Fibroblast of the conjunctiva (primary cell): ENCODE results near the gene HMGXB3.

Experiments used
- DNase-seq: peaks from one replicate; pipeline ENCODE4 v3.0.0-alpha.2; 2010; ENCODE audit warnings: low read depth

The HMGXB3 gene

DNA sequence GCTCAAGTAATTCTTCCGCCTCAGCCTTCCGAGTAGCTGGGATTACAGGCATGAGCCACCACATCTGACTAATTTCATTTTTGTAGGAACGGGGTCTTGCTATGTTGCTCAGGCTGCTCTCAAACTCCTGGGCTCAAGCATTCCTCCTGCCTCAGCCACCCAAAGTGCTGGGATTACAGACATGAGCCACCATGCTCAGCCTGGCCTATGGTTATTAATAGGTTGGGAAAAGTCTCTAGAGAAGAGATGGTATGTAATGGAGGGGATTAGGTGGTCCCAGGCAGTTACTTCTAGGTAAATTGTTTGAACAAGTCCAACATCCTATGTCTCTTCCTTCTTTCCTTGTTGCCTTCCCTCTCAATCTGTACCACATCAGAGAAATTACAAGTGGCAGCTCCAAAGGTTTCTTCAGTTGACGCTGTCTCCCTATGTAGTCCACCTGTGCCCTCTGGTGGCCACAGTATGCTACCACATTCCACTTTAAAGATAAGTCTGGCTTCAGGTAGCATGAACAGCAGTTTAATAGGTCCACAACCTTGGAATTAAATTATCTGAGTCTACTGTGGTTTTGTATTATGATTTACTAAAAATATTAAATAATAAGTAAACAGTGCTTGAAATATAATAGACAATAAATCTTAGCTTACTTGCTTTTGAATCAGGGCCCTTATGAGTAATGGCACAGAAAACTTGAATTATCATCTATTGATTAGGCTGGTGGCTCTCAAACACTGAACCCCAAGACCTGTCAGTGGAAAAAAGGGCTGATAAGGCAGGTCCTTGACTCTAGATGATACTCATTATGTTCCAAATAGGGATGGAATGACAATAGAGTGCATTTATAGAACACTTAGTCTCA is 9.8 kb upstream of the HMGXB3 start:
- DNase-seq, result peak; percentile 68

DNA sequence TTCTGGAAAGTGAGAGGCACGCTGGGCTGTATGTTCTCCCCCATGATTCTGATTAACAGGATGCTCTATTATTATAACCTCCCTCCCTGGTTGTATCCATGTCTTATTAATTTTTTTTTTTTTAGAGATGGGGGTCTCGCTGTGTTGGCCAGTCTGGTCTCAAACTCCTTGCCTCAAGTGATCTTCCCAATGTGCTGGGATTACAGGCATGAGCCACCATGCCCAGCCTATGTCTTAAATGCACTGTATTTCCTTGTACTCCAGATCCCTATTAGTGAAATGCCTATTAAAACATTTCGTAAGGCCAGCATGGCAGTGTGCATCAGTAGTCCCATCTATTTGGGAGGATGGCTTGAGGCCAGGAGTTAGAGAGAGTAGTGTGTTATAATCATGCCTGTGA is 7.1 kb upstream of the HMGXB3 start:
- DNase-seq, result no peak

DNA sequence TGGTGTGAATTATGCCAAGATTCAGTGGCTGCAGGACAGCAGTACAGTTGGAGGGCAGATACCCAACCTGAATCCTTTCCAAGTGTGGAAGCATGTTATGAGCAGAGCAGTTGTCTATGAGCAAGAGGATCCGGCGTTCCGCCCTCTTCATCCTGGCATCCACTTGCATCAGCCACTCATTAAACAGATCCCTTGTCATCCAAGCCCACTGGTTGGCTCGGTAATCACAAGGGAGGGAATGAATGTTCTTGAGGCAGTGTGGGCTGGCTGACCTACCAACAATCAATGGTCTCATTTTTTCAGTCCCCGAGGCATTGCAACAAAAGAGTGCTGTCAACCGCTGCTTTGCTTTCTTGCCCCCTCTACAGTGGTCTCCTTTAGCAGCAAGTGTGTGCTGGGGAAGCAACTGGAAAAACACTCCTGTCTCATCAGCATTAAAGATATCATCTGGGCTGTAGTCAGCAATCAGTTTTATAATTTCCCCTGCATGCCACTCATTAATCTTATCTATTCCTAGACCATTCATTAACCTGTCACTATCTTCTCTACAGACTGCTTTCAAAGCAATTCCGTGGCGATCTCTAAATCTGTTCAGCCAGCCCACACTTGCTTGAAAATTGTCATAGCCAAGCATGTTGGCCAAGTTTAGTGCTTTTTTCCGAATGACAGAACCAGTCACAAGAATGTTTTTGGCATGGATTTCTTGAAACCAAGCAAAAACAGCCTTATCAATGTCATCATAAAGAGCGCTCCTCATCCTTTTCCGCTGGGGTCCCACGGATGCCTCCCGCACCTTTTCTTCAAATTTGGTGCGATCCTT is 4.9 kb upstream of the HMGXB3 start:
- no peak for DNase-seq

DNA sequence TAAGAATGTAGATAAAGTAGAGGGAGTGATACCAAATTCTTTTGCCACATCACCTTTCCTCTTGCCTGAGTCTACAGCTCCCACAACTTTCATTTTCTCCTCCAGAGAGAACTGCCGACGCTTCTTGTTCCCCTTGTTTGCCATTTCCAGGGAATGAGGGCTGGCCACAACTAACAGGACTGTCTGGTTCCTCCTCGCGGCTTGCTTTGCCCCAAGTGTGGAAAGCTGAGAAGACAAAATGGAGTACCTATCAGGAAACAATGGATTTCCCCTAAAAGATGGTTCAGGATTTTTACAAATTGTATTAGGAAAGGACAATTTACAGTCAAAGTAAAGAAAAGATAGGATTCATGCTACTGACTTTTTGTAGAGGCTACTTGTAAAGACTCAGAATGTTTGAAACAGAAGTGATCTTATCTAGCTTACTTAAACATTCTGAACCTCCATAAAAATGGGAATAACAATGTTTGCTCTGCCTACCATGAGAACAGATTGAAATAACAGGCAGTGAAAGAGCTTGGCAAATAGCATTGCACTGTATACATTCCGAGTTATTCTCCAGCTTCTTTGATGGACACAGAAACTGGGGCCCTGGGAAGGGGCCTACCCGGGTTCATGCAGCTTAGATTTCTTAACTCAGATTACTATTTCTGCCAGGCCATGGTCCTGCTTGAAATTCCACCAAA is 4.2 kb upstream of the HMGXB3 start:
- no peak for DNase-seq

DNA sequence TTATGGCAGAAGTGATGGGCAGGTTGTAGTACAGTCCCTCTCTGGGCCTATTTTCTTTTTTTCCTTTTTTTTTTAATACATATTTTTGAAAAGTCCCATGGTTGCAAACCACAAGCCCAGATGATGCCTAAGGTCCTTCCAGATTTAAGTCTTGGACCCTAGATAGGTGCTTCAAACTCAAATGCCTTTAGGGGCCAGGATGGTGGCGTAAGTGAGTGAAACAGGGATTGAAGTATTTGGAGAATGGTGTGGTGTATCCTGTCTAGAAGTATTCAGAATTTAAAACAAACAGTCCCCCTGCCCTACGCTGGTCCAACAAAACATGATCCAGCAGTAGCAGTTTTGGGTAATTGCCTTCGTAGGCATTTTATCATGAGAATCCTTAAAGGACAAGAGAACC is 2.3 kb upstream of the HMGXB3 start:
- DNase-seq, result no peak

DNA sequence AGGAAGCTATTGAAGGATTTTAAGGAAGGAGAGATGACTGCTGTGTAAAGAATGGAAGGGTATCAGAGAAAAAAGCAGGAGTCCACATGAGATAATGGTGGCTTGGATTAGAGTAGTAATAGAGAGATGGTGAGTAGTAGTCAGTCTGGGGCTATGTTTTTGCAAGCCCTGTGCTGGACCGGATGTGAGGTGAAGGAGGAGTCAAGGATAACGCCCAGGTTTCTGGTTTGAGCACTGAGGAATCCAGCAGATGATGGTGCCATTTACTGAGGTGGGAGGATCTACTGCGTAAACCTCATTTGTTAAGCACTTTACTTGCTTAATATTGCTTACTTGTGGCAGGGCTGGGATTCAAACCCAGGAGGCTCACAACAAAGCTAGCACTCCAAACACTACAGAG is 1.2 kb upstream of the HMGXB3 start:
- no peak for DNase-seq

DNA sequence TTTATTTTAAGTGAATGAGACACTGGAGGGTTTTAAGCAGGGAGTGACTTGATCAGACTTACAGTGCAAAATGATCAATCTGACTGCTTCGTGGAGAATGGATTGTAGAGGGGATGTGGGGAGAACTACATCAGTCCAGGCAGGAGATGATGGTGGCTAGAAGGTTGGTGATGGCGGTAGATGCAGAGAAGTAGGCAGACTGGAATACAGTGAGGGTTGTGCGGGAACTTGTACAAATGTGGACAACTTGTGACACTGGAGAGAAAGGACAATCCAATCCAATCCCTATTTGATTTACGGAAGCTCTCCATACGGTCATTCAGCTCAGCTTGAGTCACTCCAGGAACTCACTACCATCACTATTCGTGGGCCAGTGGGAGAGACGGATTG is 678 bp upstream of the HMGXB3 start:
- no peak for DNase-seq

DNA sequence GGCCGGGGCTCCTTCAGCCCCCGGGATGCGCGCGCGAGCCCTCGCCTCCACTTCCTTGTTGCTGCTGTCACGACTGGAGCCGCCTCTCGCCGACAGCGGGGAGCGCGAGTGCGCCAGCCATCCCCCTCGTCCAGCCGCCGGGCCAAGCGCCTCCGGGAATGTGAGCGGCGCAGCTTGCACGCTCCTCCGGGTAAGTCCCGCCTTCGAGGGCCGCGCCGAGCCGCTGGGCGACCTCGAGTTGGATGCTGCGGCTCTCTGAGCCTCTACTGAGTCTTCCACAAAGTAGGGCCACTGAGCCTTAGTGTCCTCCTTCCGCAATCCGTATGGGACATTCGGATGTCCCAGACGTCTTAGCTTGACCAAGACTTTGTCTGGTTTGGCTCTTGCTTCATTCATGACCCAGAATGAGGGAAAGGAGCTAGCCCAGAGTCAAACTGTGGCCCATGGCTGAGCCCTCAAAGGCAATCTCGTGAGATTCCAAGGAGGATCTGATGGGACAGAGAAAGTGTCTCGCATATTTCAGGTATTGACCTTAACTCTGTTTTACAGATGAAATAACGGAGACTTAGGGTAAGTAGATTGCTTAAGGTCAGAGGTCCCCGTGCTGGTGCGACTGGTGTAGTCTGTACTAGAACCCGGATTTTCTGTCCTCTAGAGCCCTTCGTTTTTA is 586 bp downstream of the HMGXB3 start:
- DNase-seq, result no peak

DNA sequence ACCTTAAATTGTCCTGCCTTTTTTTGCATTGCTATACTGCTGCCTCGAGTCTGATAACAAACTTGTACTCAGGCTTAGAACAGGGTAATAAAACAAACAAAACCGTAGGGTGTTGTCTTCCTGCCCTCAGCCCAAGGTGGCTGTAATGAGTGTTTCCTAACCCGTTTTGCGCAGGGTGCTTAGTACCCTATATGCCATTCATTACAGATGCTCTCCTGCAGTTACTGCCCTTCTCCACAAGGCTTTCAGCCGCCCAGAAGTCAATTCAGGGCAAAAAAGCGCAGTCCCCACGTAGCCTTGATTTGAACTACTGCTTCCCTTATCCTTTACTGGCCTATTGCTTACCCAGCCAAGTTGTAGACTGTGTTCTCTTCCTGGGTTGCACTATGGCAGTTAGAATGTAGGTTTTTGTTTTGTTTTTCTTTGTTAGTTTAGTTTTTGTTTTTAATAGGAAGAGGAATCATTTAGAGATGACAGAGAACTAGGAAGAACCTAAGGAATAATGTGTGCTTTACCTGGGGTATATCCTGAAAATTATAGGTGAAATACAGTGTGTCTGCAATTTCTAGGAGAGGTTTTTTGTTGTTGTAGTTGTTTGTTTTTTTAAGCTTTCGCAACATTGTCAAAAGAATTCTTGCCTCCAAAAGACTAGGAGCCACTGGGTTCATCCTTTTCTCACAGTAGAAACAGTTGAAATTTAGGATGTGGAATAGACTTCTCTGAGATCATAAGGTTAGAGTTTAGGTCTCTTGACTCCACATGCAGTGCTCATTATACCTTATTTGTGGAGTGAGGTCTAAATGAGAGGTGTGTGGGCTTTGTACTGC is 1.3 kb downstream of the HMGXB3 start:
- peak; percentile 51 for DNase-seq

DNA sequence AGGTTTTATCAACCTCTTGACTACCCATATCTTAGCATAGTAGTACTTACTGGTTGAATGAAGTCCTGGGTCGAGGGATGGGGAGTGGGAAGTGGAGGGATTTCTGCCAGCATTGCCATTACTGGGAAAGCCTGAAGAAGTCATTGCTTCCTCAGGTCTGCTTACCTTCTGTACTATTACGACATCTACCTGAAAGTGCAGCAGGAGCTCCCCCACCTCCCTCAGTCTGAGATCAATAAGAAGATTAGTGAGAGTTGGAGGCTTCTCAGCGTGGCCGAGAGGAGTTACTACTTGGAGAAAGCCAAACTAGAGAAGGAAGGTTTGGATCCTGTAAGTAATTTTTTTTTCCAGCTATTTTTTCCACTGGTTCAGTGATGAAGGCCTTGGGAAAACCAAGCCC is 5.8 kb downstream of the HMGXB3 start:
- no peak for DNase-seq

DNA sequence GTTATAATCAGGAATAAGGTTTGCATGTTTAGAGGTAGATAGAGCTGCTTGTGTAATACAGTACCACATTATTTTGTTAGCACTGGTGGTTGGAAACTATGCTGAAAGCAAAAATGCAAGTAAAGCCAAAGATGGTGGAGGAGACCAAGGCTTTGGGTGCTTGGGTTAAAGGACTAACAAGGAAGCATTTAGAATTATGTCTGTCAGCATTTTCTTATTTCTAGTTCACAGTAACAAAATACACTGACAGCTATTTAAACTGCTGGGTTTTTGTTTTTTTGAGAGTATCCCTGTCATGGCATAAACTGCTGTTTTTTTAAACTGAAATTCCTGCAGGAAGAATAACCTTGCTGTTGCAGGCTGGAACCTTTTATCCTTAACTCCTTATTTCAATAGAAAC is 6.5 kb downstream of the HMGXB3 start:
- DNase-seq, result no peak

DNA sequence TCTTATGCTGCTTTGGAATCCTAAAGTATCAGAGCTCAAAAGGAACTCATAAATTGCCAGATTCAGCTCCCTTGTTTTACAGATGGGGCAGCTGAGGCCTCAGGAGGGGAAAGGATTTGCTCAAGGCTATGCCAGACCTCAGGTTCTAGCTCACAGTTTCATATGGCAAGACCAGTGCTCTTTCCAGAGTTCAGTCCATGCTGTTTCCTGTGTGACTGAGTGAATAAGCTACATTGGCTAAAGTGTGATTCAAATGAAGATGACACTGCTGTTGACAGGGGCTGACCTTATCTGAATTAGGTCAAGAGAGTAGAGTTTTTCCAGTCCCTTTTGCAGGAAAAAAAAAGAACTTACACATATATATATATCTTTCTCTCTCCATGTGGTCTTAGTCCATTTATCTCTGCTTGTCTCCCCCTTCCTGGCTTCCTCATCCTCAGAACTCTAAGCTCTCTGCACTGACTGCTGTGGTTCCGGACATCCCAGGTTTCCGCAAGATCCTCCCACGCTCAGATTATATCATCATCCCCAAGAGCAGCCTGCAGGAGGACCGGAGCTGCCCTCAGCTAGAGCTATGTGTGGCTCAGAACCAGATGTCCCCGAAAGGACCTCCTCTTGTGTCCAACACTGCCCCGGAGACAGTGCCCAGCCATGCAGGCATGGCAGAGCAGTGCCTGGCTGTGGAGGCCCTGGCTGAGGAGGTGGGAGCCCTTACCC is 9.3 kb downstream of the HMGXB3 start:
- DNase-seq, result no peak

DNA sequence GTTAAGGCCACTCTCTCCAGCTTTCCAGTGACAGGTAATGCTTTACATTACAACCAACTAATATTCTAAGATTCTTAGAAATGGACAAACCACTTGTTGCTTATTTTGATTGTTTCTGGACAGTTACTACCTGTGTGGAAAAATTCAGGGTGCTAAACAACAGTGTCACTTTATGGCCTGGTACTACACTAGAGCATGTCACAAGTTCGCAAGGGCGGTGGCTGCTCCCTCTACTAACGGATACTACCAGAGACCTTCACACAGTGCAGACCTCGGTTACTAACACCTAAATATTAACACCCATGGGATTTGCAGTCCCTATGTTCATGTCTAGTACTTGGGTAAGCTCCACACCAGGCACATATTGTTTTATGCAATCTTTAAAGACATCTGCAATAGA is 13.4 kb downstream of the HMGXB3 start:
- no peak for DNase-seq

DNA sequence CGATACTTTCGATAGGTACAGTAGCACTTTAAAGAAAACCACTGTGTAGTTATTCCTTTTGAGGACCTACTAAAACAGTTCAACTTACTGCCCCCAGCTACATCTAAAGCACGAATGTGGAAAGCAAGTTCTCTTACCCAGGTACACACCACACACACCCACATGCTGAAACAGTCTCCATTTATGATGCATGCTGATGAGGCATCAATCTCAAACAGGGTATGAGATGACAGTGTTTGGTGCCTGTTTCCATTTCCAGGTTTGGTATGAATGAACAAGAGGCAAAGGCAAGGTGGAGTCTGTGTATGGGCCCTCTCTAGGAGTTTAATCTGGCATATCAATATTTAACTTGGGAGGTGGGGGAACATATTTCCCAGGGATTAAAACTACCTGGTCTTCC is 13.9 kb downstream of the HMGXB3 start:
- DNase-seq, result no peak

DNA sequence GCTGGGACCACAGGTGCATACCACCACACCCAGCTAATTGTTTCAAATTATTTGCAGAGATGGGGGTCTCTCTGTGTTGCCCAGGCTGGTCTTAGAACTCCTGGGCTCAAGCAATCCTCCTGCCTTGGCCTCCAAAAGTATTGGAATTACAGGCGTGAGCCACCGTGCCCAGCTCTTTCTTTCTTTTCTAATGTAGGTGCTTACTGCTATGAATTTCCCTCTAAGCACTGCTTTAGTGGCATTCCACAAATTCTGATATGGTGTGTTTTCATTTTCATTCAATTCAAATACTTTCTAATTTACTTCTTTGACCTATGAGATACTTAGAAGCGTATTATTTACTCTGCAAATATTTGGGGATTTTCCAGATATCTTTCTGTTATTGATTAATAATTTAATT is 14.9 kb downstream of the HMGXB3 start:
- DNase-seq, result no peak

DNA sequence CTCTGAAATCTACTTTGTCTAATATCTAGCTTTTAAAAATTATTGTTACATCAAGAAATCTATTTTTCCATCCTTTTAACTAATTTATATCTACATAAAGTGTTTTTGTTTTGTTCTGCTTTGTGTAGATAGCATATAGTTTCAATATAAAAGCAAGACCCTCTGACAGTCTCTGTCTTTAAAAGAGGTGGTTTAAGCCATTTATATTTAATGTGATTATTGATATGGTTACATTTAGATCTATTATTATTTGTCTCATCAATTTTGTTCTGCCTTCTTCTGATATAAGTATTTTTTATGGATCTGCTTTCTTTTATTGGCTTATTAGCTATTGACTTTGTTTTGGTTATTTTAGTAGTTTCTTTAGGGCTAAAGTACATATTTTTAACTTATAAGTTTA is 16.0 kb downstream of the HMGXB3 start:
- no peak for DNase-seq

DNA sequence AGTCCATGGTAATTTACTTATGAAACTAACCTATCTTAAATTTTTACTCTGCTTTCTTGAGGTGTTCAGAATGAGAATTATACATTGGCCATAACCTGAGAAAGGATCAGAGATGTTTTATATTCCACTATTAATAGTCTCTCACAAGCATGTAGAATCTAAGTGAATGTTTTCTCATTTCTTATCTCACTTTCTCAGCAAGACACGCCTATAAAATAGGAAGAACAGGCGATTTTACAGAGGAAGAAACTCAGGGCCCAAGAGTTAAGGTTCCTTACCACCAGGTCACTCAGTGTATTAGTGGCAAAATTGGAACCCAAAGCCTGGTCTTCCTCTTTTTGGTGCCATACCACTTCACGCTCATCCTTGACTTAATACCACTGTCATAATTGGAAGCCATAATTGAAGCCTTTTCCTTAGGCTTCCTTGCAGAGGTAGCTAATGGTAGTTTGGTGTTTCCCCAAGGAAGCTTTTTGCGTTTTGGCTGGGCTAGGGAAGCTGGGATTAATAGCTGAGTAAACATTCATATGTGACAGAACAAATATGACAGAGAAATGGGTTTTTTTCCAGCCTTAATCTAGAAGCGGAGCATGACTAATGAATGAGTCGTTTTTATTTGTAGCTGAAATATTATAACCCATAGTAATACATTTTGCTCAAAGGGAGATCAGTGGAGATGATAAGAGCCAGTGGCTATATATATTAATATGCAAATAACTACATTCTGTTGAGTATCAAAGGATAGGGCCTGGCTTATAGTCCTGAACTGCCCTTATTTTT is 16.9 kb downstream of the HMGXB3 start:
- DNase-seq, result no peak

DNA sequence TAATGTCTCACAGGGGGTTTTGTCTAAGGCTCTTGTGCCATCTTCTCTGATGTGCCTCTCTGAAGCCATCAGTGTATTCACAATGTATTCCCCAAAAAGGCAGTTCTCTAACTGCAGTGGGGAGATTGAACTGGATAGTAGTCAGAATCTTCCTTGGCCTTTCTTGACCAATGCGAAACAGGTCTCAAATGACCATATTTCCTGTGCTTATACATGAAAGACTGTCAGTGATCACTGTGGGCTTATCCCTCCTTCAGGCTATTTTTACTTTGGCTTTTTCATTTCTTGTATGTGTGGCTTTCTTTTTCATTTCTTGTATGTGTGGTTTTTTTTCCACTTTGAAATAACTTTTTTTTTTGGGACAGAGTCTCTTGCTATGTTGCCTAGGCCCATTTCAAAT is 19.7 kb downstream of the HMGXB3 start:
- no peak for DNase-seq

DNA sequence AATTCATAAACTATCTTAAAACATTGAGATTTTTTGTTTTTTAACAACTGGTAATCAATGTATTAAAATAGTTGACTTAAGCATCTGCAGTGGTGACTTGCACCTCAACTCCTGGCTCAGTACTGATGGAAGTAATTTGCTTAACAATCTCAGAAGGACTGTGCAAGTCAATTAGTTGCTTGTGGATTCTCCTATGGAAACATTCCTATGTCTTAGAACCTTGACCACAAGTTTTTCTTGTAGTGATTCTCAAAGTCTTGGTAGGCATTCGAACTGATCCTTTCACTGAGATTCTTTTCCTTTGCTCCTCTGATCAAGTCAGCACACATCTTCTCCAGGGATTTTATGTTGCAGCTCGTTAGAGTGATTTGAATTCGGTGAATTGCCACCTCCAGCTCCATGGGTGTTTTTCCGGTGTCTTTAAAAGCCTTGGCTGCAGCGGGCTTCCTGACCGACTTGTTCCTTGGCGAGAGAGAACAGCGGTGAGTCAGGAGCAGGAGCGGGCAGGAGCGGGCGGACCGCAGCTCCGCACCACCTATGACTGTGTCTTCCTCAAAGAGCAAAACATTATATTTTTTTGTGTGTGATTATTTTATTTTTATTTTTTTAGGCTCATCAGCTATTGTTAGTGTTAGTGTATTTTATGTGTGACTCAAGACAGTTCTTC is 21.1 kb downstream of the HMGXB3 start:
- DNase-seq, result no peak
